H9 (cell line): ENCODE results near the gene ZIC4. TPM values are rescaled to one million over a fixed set of nuclear protein-coding genes. Genes with fewer than 3 reads are reported as not detected.

Source experiments
- DNase-seq: peaks from one replicate; pipeline ENCODE4 v3.0.0-alpha.2; 2017
- H2AFZ ChIP-seq: one replicate; pipeline ENCODE4 v1.6.1; 2013; ENCODE audit warnings: mild to moderate bottlenecking, low read length, control low read depth, moderate library complexity
- H2AK5ac ChIP-seq: 2 replicates; pipeline ENCODE4 v1.6.1; 2013; ENCODE audit warnings: low read length, control low read depth, mixed read lengths; ENCODE audit not compliant: insufficient read length
- H2BK120ac ChIP-seq: one replicate; pipeline ENCODE4 v1.6.1; 2013; ENCODE audit warnings: low read depth, mild to moderate bottlenecking, low read length, control low read depth, inconsistent platforms; ENCODE audit not compliant: poor library complexity, severe bottlenecking
- H2BK12ac ChIP-seq: 2 replicates; pipeline ENCODE4 v1.6.1; 2013; ENCODE audit warnings: low read length, control low read depth, mixed read lengths, low read depth; ENCODE audit not compliant: insufficient read length
- H2BK15ac ChIP-seq: 2 replicates; pipeline ENCODE4 v1.6.1; 2013; ENCODE audit warnings: low read depth, low read length, control low read depth
- H2BK20ac ChIP-seq: one replicate; pipeline ENCODE4 v1.6.1; 2013; ENCODE audit warnings: low read depth, mild to moderate bottlenecking, low read length, control low read depth, inconsistent platforms; ENCODE audit not compliant: poor library complexity, severe bottlenecking
- H2BK5ac ChIP-seq: 2 replicates; pipeline ENCODE4 v1.6.1; 2013; ENCODE audit warnings: low read length, control low read depth, mixed read lengths; ENCODE audit not compliant: insufficient read length
- H3K14ac ChIP-seq: 2 replicates; pipeline ENCODE4 v1.6.1; 2013; ENCODE audit warnings: low read length, control low read depth; ENCODE audit not compliant: insufficient read depth
- H3K18ac ChIP-seq: 2 replicates; pipeline ENCODE4 v1.6.1; 2013; ENCODE audit warnings: low read depth, mild to moderate bottlenecking, mixed read lengths, low read length, control low read depth; ENCODE audit not compliant: insufficient read length
- H3K23ac ChIP-seq: 2 replicates; pipeline ENCODE4 v1.6.1; 2013; ENCODE audit warnings: low read length, control low read depth, mixed read lengths, low read depth; ENCODE audit not compliant: insufficient read length
- H3K23me2 ChIP-seq: 2 replicates; pipeline ENCODE4 v1.6.1; 2013; ENCODE audit warnings: low read depth, mild to moderate bottlenecking, mixed read lengths, low read length, control low read depth; ENCODE audit not compliant: insufficient read length, poor library complexity, severe bottlenecking
- H3K27ac ChIP-seq: 2 replicates; pipeline ENCODE4 v1.5.1; 2013; ENCODE audit warnings: low read length, control low read depth, mixed read lengths, low read depth; ENCODE audit not compliant: insufficient read length
- H3K27me3 ChIP-seq: 2 replicates; pipeline ENCODE4 v1.6.1; 2013; ENCODE audit warnings: low read length, control low read depth, inconsistent platforms; ENCODE audit not compliant: insufficient read depth
- H3K4ac ChIP-seq: 2 replicates; pipeline ENCODE4 v1.6.1; 2013; ENCODE audit warnings: low read depth, mild to moderate bottlenecking, control low read depth, inconsistent platforms, low read length, moderate library complexity
- H3K4me1 ChIP-seq: 2 replicates; pipeline ENCODE4 v1.6.1; 2013; ENCODE audit warnings: low read length, control low read depth, inconsistent platforms; ENCODE audit not compliant: insufficient read depth
- H3K4me2 ChIP-seq: 2 replicates; pipeline ENCODE4 v1.6.1; 2013; ENCODE audit warnings: low read length, control low read depth, mixed read lengths; ENCODE audit not compliant: insufficient read length, insufficient read depth
- H3K56ac ChIP-seq: 2 replicates; pipeline ENCODE4 v1.6.1; 2013; ENCODE audit warnings: low read depth, mild to moderate bottlenecking, mixed read lengths, low read length, control low read depth; ENCODE audit not compliant: insufficient read length
- H3K79me1 ChIP-seq: 2 replicates; pipeline ENCODE4 v1.6.1; 2013; ENCODE audit warnings: low read depth, mild to moderate bottlenecking, moderate library complexity, low read length, control low read depth, inconsistent platforms; ENCODE audit not compliant: insufficient read depth, poor library complexity, severe bottlenecking
- H3K79me2 ChIP-seq: 2 replicates; pipeline ENCODE4 v1.6.1; 2013; ENCODE audit warnings: low read length, control low read depth, inconsistent platforms; ENCODE audit not compliant: insufficient read depth
- H3K9ac ChIP-seq: 2 replicates; pipeline ENCODE4 v1.6.1; 2013; ENCODE audit warnings: low read length, control low read depth, mixed read lengths; ENCODE audit not compliant: insufficient read length; ENCODE audit errors: extremely low read depth
- H3K9me3 ChIP-seq: one replicate; pipeline ENCODE4 v1.6.1; 2013; ENCODE audit warnings: low read depth, low read length, inconsistent platforms; ENCODE audit not compliant: control insufficient read depth
- H3T11ph ChIP-seq: one replicate; pipeline ENCODE4 v1.6.1; 2013; ENCODE audit warnings: mild to moderate bottlenecking, low read length, control low read depth, inconsistent platforms
- H4K20me1 ChIP-seq: one replicate; pipeline ENCODE4 v1.6.1; 2013; ENCODE audit not compliant: control insufficient read depth, insufficient read length, insufficient read depth
- H4K5ac ChIP-seq: 2 replicates; pipeline ENCODE4 v1.6.1; 2013; ENCODE audit warnings: low read depth, mild to moderate bottlenecking, mixed read lengths, low read length, control low read depth; ENCODE audit not compliant: insufficient read length
- H4K8ac ChIP-seq: replicated peaks from 2 replicates; pipeline ENCODE4 v1.6.1; 2013; ENCODE audit warnings: low read length, control low read depth, mixed read lengths, low read depth; ENCODE audit not compliant: insufficient read length
- H4K91ac ChIP-seq: 2 replicates; pipeline ENCODE4 v1.6.1; 2013; ENCODE audit warnings: low read depth, mild to moderate bottlenecking, moderate library complexity, mixed read lengths, low read length, control low read depth; ENCODE audit not compliant: insufficient read length
- H3K27ac Mint-ChIP-seq, 3 experiments: 2 replicates in 2 of 3; 3 replicates in 1 of 3; pipeline ENCODE4 v1.8.0; 2020 to 2021; ENCODE audit warnings: mixed read lengths in 3 of 3, mild to moderate bottlenecking in 1 of 3, moderate library complexity in 1 of 3
- H3K27me3 Mint-ChIP-seq: 2 replicates; pipeline ENCODE4 v1.8.0; 2021; ENCODE audit warnings: low read depth, mild to moderate bottlenecking, moderate library complexity, mixed read lengths
- H3K36me3 Mint-ChIP-seq, 3 experiments: 2 replicates in 2 of 3; 3 replicates in 1 of 3; pipeline ENCODE4 v1.8.0; 2020 to 2021; ENCODE audit warnings: low read depth in 3 of 3, mixed read lengths in 3 of 3; ENCODE audit not compliant: insufficient read depth in 1 of 3
- H3K4me1 Mint-ChIP-seq, 2 experiments: 2 replicates each; pipeline ENCODE4 v1.8.0; 2020; ENCODE audit warnings: mixed read lengths in 2 of 2
- H3K4me3 Mint-ChIP-seq, 2 experiments: 2 replicates in 1 of 2; 3 replicates in 1 of 2; pipeline ENCODE4 v1.8.0; 2020 to 2021; ENCODE audit warnings: mild to moderate bottlenecking in 2 of 2, mixed read lengths in 2 of 2, moderate library complexity in 1 of 2
- H3K9me3 Mint-ChIP-seq, 2 experiments: 2 replicates in 1 of 2; 3 replicates in 1 of 2; pipeline ENCODE4 v1.8.0; 2020; ENCODE audit warnings: mild to moderate bottlenecking in 2 of 2, mixed read lengths in 2 of 2, moderate library complexity in 1 of 2
- WGBS: extraction: QIAGEN DNeasy Blood & Tissue Kit; methylation state at CpG from one replicate; pipeline ENCODE4 v1.1.7; 2013; ENCODE audit warnings: missing lambda C conversion rate, low lambda C conversion rate, mixed read lengths; ENCODE audit not compliant: insufficient read length; ENCODE audit errors: extremely low coverage; 5-methylcytosine and 5-hydroxymethylcytosine counted together
- total RNA-seq: library from RNA; stranded (reverse); gene quantifications from 2 replicates; pipeline ENCODE4 v1.2.1, GENCODE V29; 2021
- TF ChIP-seq, protein P1 (sequence below): fragments of 200-600 bp; sonication (generic); conservative IDR thresholded peaks from 3 replicates; pipeline ENCODE4 v1.8.0; 2021; ENCODE audit warnings: antibody characterized with exemption, mild to moderate bottlenecking

Gene ZIC4
- total RNA-seq, 1 experiment from 2014 or later: not detected

GRCh38 chr3:147423537-147423797, 17.1 kb upstream of the ZIC4 start:
- no peak overlapping the region for H2BK5ac ChIP-seq
- H3K27me3 ChIP-seq: peaks cover 62% of the 10 kb centered on the region
- no peak overlapping the region for H3K14ac ChIP-seq
- Mint-ChIP-seq H3K9me3 (no peaks in the 10 kb centered on the region; a peak in 2 of 5 replicates), H3K27ac (no peak overlapping the region), H3K4me3 (peak overlapping the region; percentile 23 to 84; a peak in 4 of 5 replicates), H3K27me3 (peaks cover 95% of the 10 kb centered on the region), H3K36me3 (no peaks in the 10 kb centered on the region; a peak in 1 of 7 replicates), H3K4me1 (peaks cover 35 to 52% of the 10 kb centered on the region in 2 experiments)
- WGBS: no CpG with 5 or more reads among the region's 3 CpGs
- peaks cover 5% of the 10 kb centered on the region; the same call in 1 of the 2 replicates for H3K4me1 ChIP-seq
- DNase-seq: no peak
- H3K18ac ChIP-seq: no peak overlapping the region
- no peak overlapping the region for H4K5ac ChIP-seq
- no peak overlapping the region for H3K4ac ChIP-seq
- H2BK120ac ChIP-seq: no peak overlapping the region
- no peaks in the 10 kb centered on the region for H3K79me1 ChIP-seq
- H3K56ac ChIP-seq: no peak overlapping the region
- TF ChIP-seq, protein P1, sequence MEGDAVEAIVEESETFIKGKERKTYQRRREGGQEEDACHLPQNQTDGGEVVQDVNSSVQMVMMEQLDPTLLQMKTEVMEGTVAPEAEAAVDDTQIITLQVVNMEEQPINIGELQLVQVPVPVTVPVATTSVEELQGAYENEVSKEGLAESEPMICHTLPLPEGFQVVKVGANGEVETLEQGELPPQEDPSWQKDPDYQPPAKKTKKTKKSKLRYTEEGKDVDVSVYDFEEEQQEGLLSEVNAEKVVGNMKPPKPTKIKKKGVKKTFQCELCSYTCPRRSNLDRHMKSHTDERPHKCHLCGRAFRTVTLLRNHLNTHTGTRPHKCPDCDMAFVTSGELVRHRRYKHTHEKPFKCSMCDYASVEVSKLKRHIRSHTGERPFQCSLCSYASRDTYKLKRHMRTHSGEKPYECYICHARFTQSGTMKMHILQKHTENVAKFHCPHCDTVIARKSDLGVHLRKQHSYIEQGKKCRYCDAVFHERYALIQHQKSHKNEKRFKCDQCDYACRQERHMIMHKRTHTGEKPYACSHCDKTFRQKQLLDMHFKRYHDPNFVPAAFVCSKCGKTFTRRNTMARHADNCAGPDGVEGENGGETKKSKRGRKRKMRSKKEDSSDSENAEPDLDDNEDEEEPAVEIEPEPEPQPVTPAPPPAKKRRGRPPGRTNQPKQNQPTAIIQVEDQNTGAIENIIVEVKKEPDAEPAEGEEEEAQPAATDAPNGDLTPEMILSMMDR: no peak
- H3K23me2 ChIP-seq: peaks cover 22% of the 10 kb centered on the region
- H3K9me3 ChIP-seq: no peaks in the 10 kb centered on the region
- no peak overlapping the region for H2BK12ac ChIP-seq
- no peak overlapping the region for H3T11ph ChIP-seq
- no peak overlapping the region for H3K9ac ChIP-seq
- H4K91ac ChIP-seq: no peak overlapping the region
- H4K20me1 ChIP-seq: no peaks in the 10 kb centered on the region
- no peak overlapping the region for H2BK20ac ChIP-seq
- H2BK15ac ChIP-seq: no peak overlapping the region
- H3K23ac ChIP-seq: no peak overlapping the region
- peak overlapping the region; percentile 49 for H3K4me2 ChIP-seq
- H2AFZ ChIP-seq: no peak overlapping the region
- H3K27ac ChIP-seq: no peak overlapping the region
- no peak overlapping the region for H4K8ac ChIP-seq
- H3K79me2 ChIP-seq: no peaks in the 10 kb centered on the region
- no peak overlapping the region for H2AK5ac ChIP-seq
